ENCODE results near the gene NEURL1.
"Not testable (repeated sequence)": the region's sequence is repeated elsewhere in the genome, so short reads cannot be mapped to it uniquely, and the experiment has no call there.

Gene NEURL1

DNA sequence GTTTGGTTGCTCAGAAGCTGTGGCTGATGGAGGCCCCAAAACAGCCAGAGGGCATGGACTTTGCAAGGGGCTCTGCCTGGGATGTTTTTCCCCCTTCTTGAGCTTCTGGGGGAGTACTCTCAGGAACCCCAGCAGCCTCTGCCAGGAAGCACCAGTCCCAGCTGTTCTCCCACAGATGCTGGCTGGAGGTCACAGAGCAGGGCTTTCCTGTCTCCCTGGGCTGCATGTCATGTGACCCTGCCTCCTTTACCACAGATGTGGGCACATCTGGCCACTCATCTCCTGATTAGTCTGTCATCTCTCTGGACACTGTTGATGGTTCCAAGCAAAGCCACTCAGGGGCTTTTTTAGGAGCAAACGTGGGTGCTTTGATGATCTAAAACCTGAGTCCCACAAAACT, 136.7 kb downstream of the NEURL1 start:
- no peak for DNase-seq

DNA sequence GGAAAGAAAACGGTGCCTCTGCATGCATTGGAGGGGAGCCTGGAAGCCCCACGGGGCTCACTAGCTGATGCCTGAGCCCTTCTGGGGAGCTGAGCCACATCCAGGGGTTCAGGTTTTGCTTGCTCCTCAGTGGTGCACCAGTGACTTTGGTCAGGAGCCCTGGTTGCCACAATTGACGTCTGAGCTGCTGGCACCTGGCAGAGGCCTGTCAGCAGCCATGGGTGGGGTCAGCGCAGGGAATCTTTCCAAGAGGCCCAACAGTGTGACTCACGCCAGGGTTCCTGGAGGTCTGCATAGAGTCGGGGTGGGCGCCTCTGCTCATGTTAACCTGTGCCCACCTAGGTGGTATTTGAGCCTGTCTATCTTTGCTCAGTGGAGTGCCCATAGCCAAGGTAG, 138.7 kb downstream of the NEURL1 start:
- no peak for DNase-seq

DNA sequence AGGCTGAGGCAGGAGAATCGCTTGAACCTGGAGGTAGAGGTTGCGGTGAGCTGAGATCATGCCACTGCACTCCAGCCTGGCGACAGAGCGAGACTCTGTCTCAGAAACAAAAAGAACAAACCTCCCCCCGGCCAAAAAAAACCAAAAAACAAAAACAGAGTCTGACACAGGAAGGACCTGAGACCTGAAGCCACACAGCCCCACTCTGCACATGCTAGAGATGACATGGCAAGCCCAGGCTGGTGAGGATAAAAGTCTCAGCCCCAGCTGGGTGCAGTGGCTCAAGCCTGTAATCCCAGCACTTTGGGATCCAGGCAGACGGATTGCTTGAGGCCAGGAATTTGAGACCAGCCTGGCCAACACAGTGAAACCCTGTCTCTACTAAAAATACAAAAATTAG, 139.4 kb downstream of the NEURL1 start:
- DNase-seq = not testable (repeated sequence)

DNA sequence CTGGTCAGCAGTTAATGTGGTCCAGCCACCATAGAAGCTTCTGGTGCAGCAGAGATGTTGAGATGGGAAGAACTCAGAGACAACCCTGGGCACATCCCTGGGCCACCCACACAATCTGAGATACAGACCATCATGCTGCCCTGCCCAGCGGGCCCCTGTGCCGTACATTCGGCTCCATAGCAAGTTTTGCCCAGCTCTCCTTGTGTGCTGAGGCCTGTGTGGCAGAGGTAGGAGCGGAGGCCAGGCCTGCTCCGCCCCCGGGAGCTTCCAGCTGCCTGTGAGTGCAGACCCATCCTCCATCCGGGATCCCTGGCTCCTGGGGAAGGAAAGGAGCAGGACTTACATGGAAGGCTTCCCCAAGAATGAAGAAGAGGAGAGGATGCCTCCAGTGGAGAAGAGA, 140.3 kb downstream of the NEURL1 start:
- no peak for DNase-seq

GRCh38 chr10:103635580-103635979, 142.1 kb downstream of the NEURL1 start:
- DNase-seq = no peak

DNA sequence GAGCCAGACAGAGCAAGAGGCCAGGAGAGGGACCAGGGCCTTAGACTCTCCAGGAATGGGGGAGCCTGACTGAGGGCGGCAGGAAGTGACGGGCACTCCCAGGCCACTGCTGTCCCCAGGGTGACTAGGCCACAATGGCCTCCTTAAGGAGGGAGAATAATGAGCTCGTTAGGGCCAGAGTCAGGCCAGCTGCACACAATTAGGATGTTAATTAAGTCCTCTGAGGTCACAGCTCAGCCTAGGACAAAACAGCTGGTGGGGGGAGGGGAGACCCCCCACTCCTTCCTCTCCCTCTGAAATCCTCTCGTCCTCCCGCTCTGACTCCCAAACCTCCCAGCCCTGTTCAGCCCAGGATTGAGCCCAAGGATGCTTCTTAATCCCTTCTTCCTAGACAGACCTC, 143.0 kb downstream of the NEURL1 start:
- DNase-seq = no peak

DNA sequence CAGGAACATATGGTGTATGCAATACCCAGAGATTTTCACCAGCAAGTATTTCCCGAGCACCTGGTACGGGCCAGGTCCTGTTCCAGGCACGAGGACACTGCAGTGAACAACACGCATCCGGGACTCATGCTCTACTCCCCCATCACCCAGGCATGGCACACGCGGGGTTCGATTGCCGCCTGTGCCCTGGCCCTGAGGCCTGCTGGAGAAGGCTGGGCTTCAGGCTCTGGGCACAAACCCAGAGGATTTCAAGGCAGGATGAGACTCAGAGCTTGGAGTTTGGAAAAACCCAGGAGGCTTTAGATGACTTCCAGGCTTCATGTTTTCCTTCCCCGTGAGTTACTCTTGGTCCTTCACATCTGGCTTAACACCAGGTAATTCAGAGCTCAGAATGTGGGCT, 143.5 kb downstream of the NEURL1 start:
- no peak for DNase-seq

DNA sequence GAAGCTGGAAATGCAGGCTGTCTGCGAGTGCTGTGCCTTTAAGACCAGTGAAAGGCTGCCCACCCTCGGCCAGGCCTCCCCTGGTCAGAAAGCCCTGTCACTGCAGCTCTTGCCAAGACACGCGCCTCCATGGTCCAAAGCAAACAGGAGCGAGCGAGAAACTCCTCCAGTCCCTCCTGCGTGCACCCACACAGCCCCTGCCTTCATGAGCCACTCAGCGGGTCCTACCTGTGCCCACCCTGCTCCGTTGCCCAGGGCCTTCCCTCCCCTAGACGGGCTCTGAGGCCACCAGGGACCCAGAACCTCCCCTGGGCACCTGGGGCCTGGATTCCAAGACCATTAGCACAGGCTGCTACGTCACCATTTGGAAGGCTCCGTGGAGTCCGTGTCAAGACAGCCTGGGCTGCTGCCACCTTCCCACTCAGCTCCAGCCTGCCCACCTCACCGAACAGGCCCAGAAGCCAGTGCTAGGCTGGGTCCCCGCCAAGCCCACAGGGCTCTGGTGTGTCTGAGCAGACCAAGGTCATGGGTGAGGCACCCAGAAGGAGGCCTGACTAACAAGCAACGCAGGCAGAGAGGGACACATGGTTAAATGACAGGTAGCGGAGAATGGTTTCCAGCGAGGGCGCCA, 144.5 kb downstream of the NEURL1 start:
- no peak for DNase-seq

- DNase-seq = no peak
Observed at GRCh38 chr10:103638948-103639347, 145.4 kb downstream of the NEURL1 start.

DNA sequence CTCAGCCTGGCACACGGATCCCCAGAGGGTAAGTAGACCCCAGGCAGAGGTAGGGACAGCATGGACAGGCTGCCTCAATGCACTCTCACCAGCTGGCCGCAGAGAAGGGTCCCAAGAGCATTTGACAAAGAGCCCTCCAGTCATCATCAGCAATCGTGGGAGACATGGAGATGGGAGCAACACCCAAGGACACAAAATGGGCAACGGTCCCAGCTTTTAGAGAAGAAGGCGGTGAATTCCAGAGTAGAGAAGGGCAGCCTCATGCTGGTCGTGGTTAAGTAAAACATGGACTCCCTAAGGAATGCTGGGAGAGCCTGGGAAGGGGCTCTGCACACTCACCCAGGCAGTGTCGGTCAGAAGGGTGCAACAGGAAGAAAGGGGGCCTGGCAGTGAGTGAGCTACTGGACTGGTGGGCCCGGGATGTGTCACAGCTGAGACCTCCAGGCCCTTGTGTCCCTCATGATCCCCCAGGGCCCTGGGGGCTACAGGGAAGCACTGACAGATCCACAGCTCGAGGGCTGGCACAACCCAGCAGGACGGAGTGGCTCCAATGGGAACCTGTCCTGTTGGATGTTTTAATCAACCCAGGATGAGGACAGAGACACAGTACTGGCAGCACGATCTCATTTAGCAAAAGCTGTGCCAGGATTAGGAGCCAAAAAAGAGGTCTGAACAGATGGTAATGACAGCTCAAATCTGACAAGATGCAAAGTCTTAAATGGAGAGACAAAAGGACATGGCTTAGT, 147.1 kb downstream of the NEURL1 start:
- DNase-seq = no peak

DNA sequence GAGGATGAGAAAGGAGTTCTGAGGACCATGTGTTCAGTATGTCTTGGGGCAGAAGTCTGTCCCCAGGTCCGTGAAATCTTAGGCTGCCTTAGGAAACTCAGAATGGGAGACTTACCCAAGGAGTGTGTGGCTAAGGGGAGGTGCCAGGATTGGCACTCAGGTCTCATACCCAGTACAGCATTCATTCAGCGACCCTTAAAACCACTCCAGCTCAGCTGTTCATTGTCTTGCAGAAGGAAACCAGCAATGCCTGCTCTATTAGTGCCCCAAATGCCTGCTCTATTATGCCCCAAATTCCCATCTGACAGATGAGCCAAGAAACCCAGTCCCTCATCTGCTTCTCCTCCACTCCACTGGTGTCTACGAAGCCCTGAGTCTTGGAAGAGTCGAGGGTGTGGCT, 147.8 kb downstream of the NEURL1 start:
- DNase-seq = no peak
